ENCODE data around the gene EPHA2. TPM values are rescaled to one million over a fixed set of nuclear protein-coding genes. Genes with fewer than 3 reads are reported as not detected.

Gene EPHA2
- total and polyA plus RNA-seq, 2 donors (not counting 3 experiments of a cell fraction or from before 2014, with no cell fraction given), result 141 to 147 TPM

GRCh38 chr1:16110456-16110855 lies 45.4 kb downstream of the EPHA2 start:
- POLR2A ChIA-PET, result no interaction called here
- TF ChIP-seq JUN (IDR thresholded peaks at IDR 0.05; ENCODE audit: borderline replicate concordance, insufficient read depth, insufficient read length, low read depth) (no peak), MAX (IDR thresholded peaks at IDR 0.05; ENCODE audit: insufficient read depth, insufficient read length) (no peak), FOS (IDR thresholded peaks at IDR 0.05; ENCODE audit: borderline replicate concordance, insufficient read depth, low read length) (no peak), GATA2 (IDR thresholded peaks at IDR 0.05; ENCODE audit: insufficient read depth, insufficient read length, low read depth, low read length) (no peak), POLR2A (IDR thresholded peaks at IDR 0.05; ENCODE audit: low read depth, low read length) (no peak), EZH2 (IDR thresholded peaks at IDR 0.05; ENCODE audit: borderline replicate concordance, low read depth, low read length, severe bottlenecking) (no peak), MYC (IDR thresholded peaks at IDR 0.05; ENCODE audit: low read depth, low read length) (no peak), CTCF (IDR thresholded peaks at IDR 0.05; ENCODE audit: extremely low read depth in 1 of 2, insufficient read depth in 1 of 2, low read depth in 1 of 2, low read length in 2 of 2) (no peak), POLR2AphosphoS5 (IDR thresholded peaks at IDR 0.05; ENCODE audit: insufficient read depth, low read depth, low read length) (no peak)
- intact Hi-C loops (cut with micrococcal nuclease), result no loop called here
- no peak for FAIRE-seq
- no peaks in the 10 kb centered on the region for H4K20me1 ChIP-seq (replicated peaks; ENCODE audit: control insufficient read depth, extremely low read depth, insufficient read depth, low read length)
- no peaks in the 10 kb centered on the region for H3K36me3 ChIP-seq (ENCODE audit: control insufficient read depth in 2 of 2, extremely low read depth in 1 of 2, insufficient read depth in 2 of 2, low read length in 2 of 2)
- H3K4me3 ChIP-seq (replicated peaks in 1 of 3; ENCODE audit: insufficient read depth in 1 of 3, low read depth in 1 of 3, low read length in 3 of 3), result no peak overlapping the region
- no peaks in the 10 kb centered on the region for H3K79me2 ChIP-seq (ENCODE audit: control insufficient read depth, insufficient read depth, low read length)
- no peak overlapping the region for H3K4me2 ChIP-seq (ENCODE audit: insufficient read depth, low read length)
- dilution Hi-C loops (cut with MboI; ENCODE audit: extremely low pct_ligation_motif_present, low sequenced_read_pairs), result no loop called here
- H3K9me3 ChIP-seq (replicated peaks; ENCODE audit: control insufficient read depth, insufficient read depth, low read length), result peaks cover 2% of the 10 kb centered on the region
- H3K9ac ChIP-seq (replicated peaks; ENCODE audit: extremely low read depth, insufficient read depth, low read length), result no peak overlapping the region
- CTCF ChIA-PET, result interaction anchor here (0.9 to 1.5 kb wide), 2 partner anchors 7 to 9 kb away, joined by 3 read pairs; no protein-coding TSS in a partner anchor
- no peaks in the 10 kb centered on the region for H3K27me3 ChIP-seq (ENCODE audit: control insufficient read depth in 2 of 2, insufficient read depth in 2 of 2, low read length in 2 of 2)
- peaks cover 4% of the 10 kb centered on the region for H3K4me1 ChIP-seq (ENCODE audit: control insufficient read depth, extremely low read depth, insufficient read depth, low read length)
- BruUV-seq (replicated peaks), result no TSS peak
- H3K27ac ChIP-seq (ENCODE audit: insufficient read depth, low read depth, low read length), result no peak overlapping the region
- H3K9me1 ChIP-seq (replicated peaks; ENCODE audit: control insufficient read depth, extremely low read depth, insufficient read depth, low read length), result no peaks in the 10 kb centered on the region
- DNase-seq (ENCODE audit: low read depth, low spot score), result no peak
- no peak overlapping the region for H2AFZ ChIP-seq (ENCODE audit: low read depth, low read length)

All from endothelial cell of umbilical vein (primary cell).